Kidney (tissue), 14 donors: ENCODE data around the gene MAN2A1. TPM values are rescaled to one million over a fixed set of nuclear protein-coding genes. Genes with fewer than 3 reads are reported as not detected.

Experiments
- DNase-seq, 5 donors: peaks; one replicate each; pipeline ENCODE4 v3.0.0-alpha.2; 2013 to 2020
- FAIRE-seq: peaks from 2 replicates; lab custom pipeline; 2012; peaks lifted over from hg19 to GRCh38; lab: Jason Lieb, UNC
- H3K27ac ChIP-seq, 2 donors: one replicate each; pipeline ENCODE4 v1.7.0; 2013; ENCODE audit warnings: low read depth in 2 of 2, low read length in 2 of 2, inconsistent platforms in 1 of 2
- H3K27me3 ChIP-seq: one replicate; pipeline ENCODE4 v1.7.1; 2013; ENCODE audit warnings: low read length, inconsistent platforms; ENCODE audit not compliant: control insufficient read depth, insufficient read depth
- H3K36me3 ChIP-seq, 3 donors: one replicate each; pipeline versions ENCODE4 v1.7.0 to v1.7.1; 2013; ENCODE audit warnings: low read length in 3 of 3, control low read depth in 1 of 3, inconsistent platforms in 1 of 3; ENCODE audit not compliant: insufficient read depth in 3 of 3, control insufficient read depth in 2 of 3
- H3K4me1 ChIP-seq, 3 donors: one replicate each; pipeline versions ENCODE4 v1.7.0 to v1.7.1; 2013; ENCODE audit warnings: low read length in 3 of 3, inconsistent platforms in 1 of 3, low read depth in 1 of 3; ENCODE audit not compliant: control insufficient read depth in 2 of 3, insufficient read depth in 2 of 3
- H3K4me3 ChIP-seq, 3 donors: one replicate each; pipeline versions ENCODE4 v1.7.0 to v1.8.1; 2013; ENCODE audit warnings: low read length in 3 of 3, control low read depth in 1 of 3, inconsistent platforms in 1 of 3
- H3K9ac ChIP-seq, 3 donors: one replicate each; pipeline versions ENCODE4 v1.7.0 to v1.7.1; 2013; ENCODE audit warnings: low read length in 3 of 3, control low read depth in 1 of 3, inconsistent platforms in 1 of 3
- H3K9me3 ChIP-seq, 3 donors: one replicate each; pipeline versions ENCODE4 v1.7.0 to v1.7.1; 2013; ENCODE audit warnings: low read length in 3 of 3, control low read depth in 1 of 3, inconsistent platforms in 1 of 3; ENCODE audit not compliant: control insufficient read depth in 2 of 3, insufficient read depth in 1 of 3
- CTCF ChIP-seq: IDR thresholded peaks from 3 replicates; pipeline ENCODE4 v1.5.1; 2012; ENCODE audit warnings: mild to moderate bottlenecking, moderate library complexity, borderline replicate concordance; ENCODE audit not compliant: insufficient read depth; ENCODE audit errors: extremely low read depth
- intact Hi-C: fragments of 100-400 bp; cut with DNase I; formaldehyde crosslinking; loops from one replicate; pipeline ENCODE4 v1.11.1; 2022
- polyA plus RNA-seq: library from polyadenylated mRNA; stranded (reverse); fragments of 350-450 nt; fragmentation: Illumina TruSeq; extraction: RNeasy Lipid Tissue Mini Kit (QIAGEN cat#74804); gene quantifications from one replicate; pipeline ENCODE4 v1.2.3, GENCODE V29; 2014; ENCODE audit warnings: low read depth, low replicate concordance; ENCODE audit not compliant: insufficient read depth
- total RNA-seq: library from RNA; stranded (reverse); fragmentation: NEBNext Ultra II Directional; extraction: Animal tissue kit (Norgen Biotek cat#: 25700); gene quantifications from one replicate; pipeline ENCODE4 v1.2.1, GENCODE V29; 2021
- donor health status: control.
- donor health status: control.
- donor health status: control.
- donor health status: control.
- donor health status: control.
- donor health status: DM: yes; HTN: yes; CAD: no.
- donor health status: Normal renal cell carcinoma (clear cell type).

The MAN2A1 gene
- total and polyA plus RNA-seq, 2 donors from 2014 or later: 12.7 to 69.9 TPM

DNA sequence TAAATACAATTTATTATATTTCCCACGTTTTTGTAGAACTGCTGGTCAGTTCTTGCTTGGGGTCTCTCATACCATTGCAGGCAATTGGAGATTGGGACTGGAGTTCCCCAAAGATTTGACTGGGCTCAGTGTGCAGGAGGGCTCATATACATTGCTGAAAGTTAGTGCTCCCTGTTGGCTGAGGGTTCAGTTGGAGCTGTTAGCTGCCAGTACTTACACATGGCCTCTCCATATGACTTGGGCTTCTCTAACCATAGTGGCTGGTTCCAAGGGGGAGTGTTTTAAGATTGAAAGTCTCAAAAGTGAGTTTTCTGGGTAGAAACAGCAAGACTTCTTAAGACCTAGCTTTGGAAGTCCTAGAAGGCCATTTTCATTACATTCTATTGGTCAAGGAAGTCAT lies 102.9 kb downstream of the MAN2A1 start:
- Histone ChIP-seq H3K4me3 (no peak overlapping the region), H3K27me3 (no peaks in the 10 kb centered on the region), H3K4me1 (no peaks in the 10 kb centered on the region), H3K27ac (no peak overlapping the region), H3K36me3 (peaks cover 0 to 16% (median 2%) of the 10 kb centered on the region in 3 donors), H3K9ac (no peak overlapping the region), H3K9me3 (no peaks in the 10 kb centered on the region)
- no peak for TF ChIP-seq CTCF
- DNase-seq (no peak), FAIRE-seq (no peak)
- intact Hi-C loops: no loop called here

DNA sequence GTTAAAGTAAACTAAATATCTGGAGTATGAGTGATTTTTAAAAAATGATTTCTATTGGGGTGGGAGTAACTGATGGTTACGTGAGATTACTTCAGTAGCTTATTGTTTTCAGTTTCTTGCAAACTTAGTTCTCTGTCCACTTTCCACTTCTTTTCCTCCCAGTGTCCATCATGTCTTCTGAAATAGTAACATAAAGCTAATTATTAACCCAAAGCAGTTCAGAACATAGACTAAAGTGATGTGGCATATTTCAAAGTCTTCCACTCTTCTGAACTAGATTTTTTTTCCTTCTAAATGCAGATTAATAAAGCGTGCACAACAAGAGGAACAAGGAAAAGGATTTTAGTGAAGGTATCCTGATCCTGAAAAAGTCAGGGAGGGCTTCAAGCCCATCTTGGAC lies 114.1 kb downstream of the MAN2A1 start:
- intact Hi-C loops: no loop called here
- TF ChIP-seq CTCF: no peak
- DNase-seq: peak in 2 of 5 donors; percentile 8 to 20
- no peak overlapping the region for H3K27ac ChIP-seq
- peak overlapping the region in 1 of 3 donors; percentile 15 for H3K4me3 ChIP-seq
- no peak overlapping the region for H3K9ac ChIP-seq
- peaks cover 5 to 18% (median 5%) of the 10 kb centered on the region in 3 donors for H3K4me1 ChIP-seq
- H3K9me3 ChIP-seq: no peaks in the 10 kb centered on the region
- H3K27me3 ChIP-seq: no peaks in the 10 kb centered on the region
- no peaks in the 10 kb centered on the region for H3K36me3 ChIP-seq
- FAIRE-seq: no peak

GRCh38 chr5:109805472-109805871 lies 115.7 kb downstream of the MAN2A1 start:
- Histone ChIP-seq H3K4me3 (peak overlapping the region in 2 of 3 donors; percentile 3 to 9), H3K9me3 (no peaks in the 10 kb centered on the region), H3K36me3 (no peaks in the 10 kb centered on the region), H3K9ac (peak overlapping the region in 1 of 3 donors; percentile 7), H3K27me3 (no peaks in the 10 kb centered on the region), H3K4me1 (peaks cover 5 to 18% (median 5%) of the 10 kb centered on the region in 3 donors), H3K27ac (peak overlapping the region; percentile 56 to 85)
- peak in 2 of 5 donors; percentile 24 to 38 for DNase-seq
- TF ChIP-seq CTCF: no peak
- FAIRE-seq: peak; percentile 32
- intact Hi-C loops: no loop called here

GRCh38 chr5:109805883-109806282 lies 116.2 kb downstream of the MAN2A1 start:
- DNase-seq (peak; percentile 23 to 74 (median 55)), FAIRE-seq (no peak)
- no peaks in the 10 kb centered on the region for H3K36me3 ChIP-seq
- H3K9me3 ChIP-seq: no peaks in the 10 kb centered on the region
- peak overlapping the region in 2 of 3 donors; percentile 7 to 12 for H3K9ac ChIP-seq
- no peak for TF ChIP-seq CTCF
- intact Hi-C loops: no loop called here
- peak overlapping the region in 2 of 3 donors; percentile 9 to 10 for H3K4me3 ChIP-seq
- H3K27me3 ChIP-seq: no peaks in the 10 kb centered on the region
- peak overlapping the region; percentile 56 to 85 for H3K27ac ChIP-seq
- peaks cover 5 to 18% (median 5%) of the 10 kb centered on the region in 3 donors for H3K4me1 ChIP-seq
